NCI-H774 (cell line): ENCODE results near the gene SMCO2.

ENCODE experiments used
- DNase-seq: peaks from one replicate; lab custom pipeline; 2025; lab: John Stamatoyannopoulos, UW

SMCO2 gene

DNA sequence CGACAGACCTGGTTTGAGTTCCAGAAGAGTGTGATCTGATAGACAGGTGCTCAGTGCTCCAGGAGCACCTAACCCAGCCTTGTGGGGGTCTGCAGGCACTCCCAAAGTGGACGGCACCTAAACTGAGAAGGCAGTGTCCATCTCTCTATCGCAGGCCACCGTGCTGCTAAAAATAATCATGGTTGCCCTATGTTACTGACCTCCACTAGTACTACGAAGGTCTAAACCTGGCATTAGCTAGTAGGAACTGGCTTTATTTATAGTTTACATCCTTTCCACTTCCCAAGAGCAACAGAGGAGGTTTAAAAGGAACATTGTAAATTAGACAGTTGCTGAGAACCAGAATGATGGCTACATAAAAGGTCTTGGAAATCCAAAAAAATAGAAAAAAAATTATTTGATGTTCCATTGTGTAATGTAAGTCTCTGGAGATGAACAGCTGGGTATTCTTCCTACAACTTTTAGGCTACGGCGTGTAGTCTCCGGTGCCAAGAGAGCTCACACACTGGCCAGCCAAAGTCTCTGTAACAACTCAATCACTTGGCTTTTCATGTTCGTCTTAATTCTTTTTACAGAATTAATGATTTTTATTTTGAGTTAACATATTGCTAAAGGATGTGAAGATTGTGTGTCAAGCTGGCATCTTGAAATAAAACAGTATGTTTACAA lies 104.8 kb downstream of the SMCO2 start:
- DNase-seq, result no peak
